ENCODE measurements around the gene BABAM2. TPM values are rescaled to one million over a fixed set of nuclear protein-coding genes. Genes with fewer than 3 reads are reported as not detected.

The BABAM2 gene
- total RNA-seq, 2 donors from 2014 or later, result 36.4 to 40.9 TPM

GRCh38 chr2:28364610-28365009, 474.1 kb downstream of the BABAM2 start:
- no peaks in the 10 kb centered on the region for H3K36me3 ChIP-seq (ENCODE audit: control insufficient read depth, insufficient read depth, low read length)
- peaks cover 3% of the 10 kb centered on the region for H3K27me3 Mint-ChIP-seq (ENCODE audit: insufficient read depth)
- no peak for DNase-seq
- TF ChIP-seq CTCF (conservative IDR thresholded peaks at IDR 0.05), result no peak
- H3K36me3 Mint-ChIP-seq (ENCODE audit: low read depth), result no peaks in the 10 kb centered on the region
- no peaks in the 10 kb centered on the region for H3K9me3 ChIP-seq (ENCODE audit: control insufficient read depth, low read length)
- H3K27ac Mint-ChIP-seq, result no peak overlapping the region
- 94 to 96% methylated on average over 2 to 3 of the region's 3 CpGs for WGBS, 2 experiments (ENCODE audit: insufficient coverage in 1 of 2, insufficient read length in 1 of 2)
- H3K27ac ChIP-seq (ENCODE audit: low read depth, low read length), result no peak overlapping the region
- H3K4me1 ChIP-seq (ENCODE audit: control insufficient read depth, insufficient read depth, low read length), result no peaks in the 10 kb centered on the region
- H3K27me3 ChIP-seq (ENCODE audit: control insufficient read depth, insufficient read depth, low read length, poor library complexity, severe bottlenecking), result no peaks in the 10 kb centered on the region
- H3K4me3 Mint-ChIP-seq, result no peak overlapping the region
- H3K4me3 ChIP-seq (ENCODE audit: low read length), result no peak overlapping the region
- no peak overlapping the region for H3K9ac ChIP-seq (ENCODE audit: extremely low read depth, low read length, poor library complexity, severe bottlenecking)
- peaks cover 22% of the 10 kb centered on the region for H3K4me1 Mint-ChIP-seq
- H3K9me3 Mint-ChIP-seq, result no peaks in the 10 kb centered on the region

GRCh38 chr2:28365158-28365557, 474.6 kb downstream of the BABAM2 start:
- no peak overlapping the region for H3K27ac Mint-ChIP-seq

GRCh38 chr2:28366149-28366495, 475.6 kb downstream of the BABAM2 start:
- no peak for DNase-seq
- 95 to 100% methylated on average over 3 to 10 of the region's 10 CpGs for WGBS, 2 experiments (ENCODE audit: insufficient coverage in 1 of 2, insufficient read length in 1 of 2)
- peaks cover 22% of the 10 kb centered on the region for H3K4me1 Mint-ChIP-seq
- no peak overlapping the region for H3K27ac Mint-ChIP-seq
- Histone ChIP-seq H3K27me3 (ENCODE audit: control insufficient read depth, insufficient read depth, low read length, poor library complexity, severe bottlenecking) (no peaks in the 10 kb centered on the region), H3K9me3 (ENCODE audit: control insufficient read depth, low read length) (no peaks in the 10 kb centered on the region), H3K4me3 (ENCODE audit: low read length) (no peak overlapping the region), H3K9ac (ENCODE audit: extremely low read depth, low read length, poor library complexity, severe bottlenecking) (no peak overlapping the region), H3K4me1 (ENCODE audit: control insufficient read depth, insufficient read depth, low read length) (no peaks in the 10 kb centered on the region), H3K36me3 (ENCODE audit: control insufficient read depth, insufficient read depth, low read length) (no peaks in the 10 kb centered on the region), H3K27ac (ENCODE audit: low read depth, low read length) (no peak overlapping the region)
- H3K9me3 Mint-ChIP-seq, result no peaks in the 10 kb centered on the region
- peaks cover 3% of the 10 kb centered on the region for H3K27me3 Mint-ChIP-seq (ENCODE audit: insufficient read depth)
- no peak overlapping the region for H3K4me3 Mint-ChIP-seq
- no peak for TF ChIP-seq CTCF (conservative IDR thresholded peaks at IDR 0.05)
- no peaks in the 10 kb centered on the region for H3K36me3 Mint-ChIP-seq (ENCODE audit: low read depth)

More at GRCh38 chr2:28365158-28365557, 474.6 kb downstream of the BABAM2 start:
- no peak overlapping the region for H3K9ac ChIP-seq (ENCODE audit: extremely low read depth, low read length, poor library complexity, severe bottlenecking)
- Mint-ChIP-seq H3K4me1 (peaks cover 22% of the 10 kb centered on the region), H3K9me3 (no peaks in the 10 kb centered on the region), H3K36me3 (ENCODE audit: low read depth) (no peaks in the 10 kb centered on the region), H3K4me3 (no peak overlapping the region), H3K27me3 (ENCODE audit: insufficient read depth) (peaks cover 3% of the 10 kb centered on the region)
- DNase-seq, result no peak
- no peaks in the 10 kb centered on the region for H3K4me1 ChIP-seq (ENCODE audit: control insufficient read depth, insufficient read depth, low read length)
- H3K36me3 ChIP-seq (ENCODE audit: control insufficient read depth, insufficient read depth, low read length), result no peaks in the 10 kb centered on the region
- 83 to 92% methylated on average over 5 to 8 of the region's 8 CpGs for WGBS, 2 experiments (ENCODE audit: insufficient coverage in 1 of 2, insufficient read length in 1 of 2)
- H3K27ac ChIP-seq (ENCODE audit: low read depth, low read length), result no peak overlapping the region
- no peak for TF ChIP-seq CTCF (conservative IDR thresholded peaks at IDR 0.05)
- no peak overlapping the region for H3K4me3 ChIP-seq (ENCODE audit: low read length)
- H3K27me3 ChIP-seq (ENCODE audit: control insufficient read depth, insufficient read depth, low read length, poor library complexity, severe bottlenecking), result no peaks in the 10 kb centered on the region
- no peaks in the 10 kb centered on the region for H3K9me3 ChIP-seq (ENCODE audit: control insufficient read depth, low read length)

All from endodermal cell (in vitro differentiated cells).